ENCODE results near the gene SMIM11.

Gene SMIM11

GRCh38 chr21:34352556-34352955 is 22.8 kb upstream of the SMIM11 start:
- no peak for DNase-seq (ENCODE audit: low read depth)
- no peak for TF ChIP-seq CTCF (conservative IDR thresholded peaks at IDR 0.05; ENCODE audit: control insufficient read depth, insufficient read depth, low read depth, low read length)
- no peak overlapping the region for H3K4me3 ChIP-seq (ENCODE audit: control insufficient read depth, low read depth, low read length)

- DNase-seq (ENCODE audit: low read depth), result no peak
- no peak for TF ChIP-seq CTCF (conservative IDR thresholded peaks at IDR 0.05; ENCODE audit: control insufficient read depth, insufficient read depth, low read depth, low read length)
- H3K4me3 ChIP-seq (ENCODE audit: control insufficient read depth, low read depth, low read length), result no peak overlapping the region
Measured at GRCh38 chr21:34353182-34353581, 22.1 kb upstream of the SMIM11 start.

- H3K4me3 ChIP-seq (ENCODE audit: control insufficient read depth, low read depth, low read length), result no peak overlapping the region
- DNase-seq (ENCODE audit: low read depth), result no peak
- no peak for TF ChIP-seq CTCF (conservative IDR thresholded peaks at IDR 0.05; ENCODE audit: control insufficient read depth, insufficient read depth, low read depth, low read length)
Measured at GRCh38 chr21:34354836-34355235, 20.5 kb upstream of the SMIM11 start.

- TF ChIP-seq CTCF (conservative IDR thresholded peaks at IDR 0.05; ENCODE audit: control insufficient read depth, insufficient read depth, low read depth, low read length), result no peak
- no peak for DNase-seq (ENCODE audit: low read depth)
- no peak overlapping the region for H3K4me3 ChIP-seq (ENCODE audit: control insufficient read depth, low read depth, low read length)
Measured at GRCh38 chr21:34355570-34355969, 19.7 kb upstream of the SMIM11 start.

- no peak for TF ChIP-seq CTCF (conservative IDR thresholded peaks at IDR 0.05; ENCODE audit: control insufficient read depth, insufficient read depth, low read depth, low read length)
- H3K4me3 ChIP-seq (ENCODE audit: control insufficient read depth, low read depth, low read length), result no peak overlapping the region
- DNase-seq (ENCODE audit: low read depth), result no peak
Measured at GRCh38 chr21:34357889-34358288, 17.4 kb upstream of the SMIM11 start.

- H3K4me3 ChIP-seq (ENCODE audit: control insufficient read depth, low read depth, low read length), result no peak overlapping the region
- no peak for DNase-seq (ENCODE audit: low read depth)
- no peak for TF ChIP-seq CTCF (conservative IDR thresholded peaks at IDR 0.05; ENCODE audit: control insufficient read depth, insufficient read depth, low read depth, low read length)
Measured at GRCh38 chr21:34358866-34359265, 16.4 kb upstream of the SMIM11 start.
